ENCODE results near the gene UACA. TPM values are rescaled to one million over a fixed set of nuclear protein-coding genes. Genes with fewer than 3 reads are reported as not detected.
A peak's percentile ranks its signal among the peaks of the same experiment; 100 is the strongest.

The UACA gene
- total and polyA plus RNA-seq, 2 donors (not counting 3 experiments of a cell fraction or from before 2014, with no cell fraction given), result 167 to 292 TPM

GRCh38 chr15:70801109-70801508 lies 37.8 kb upstream of the UACA start:
- no TSS peak for BruUV-seq (replicated peaks)
- Histone ChIP-seq H3K36me3 (ENCODE audit: control insufficient read depth in 2 of 2, extremely low read depth in 1 of 2, insufficient read depth in 2 of 2, low read length in 2 of 2) (no peaks in the 10 kb centered on the region), H3K79me2 (ENCODE audit: control insufficient read depth, insufficient read depth, low read length) (no peaks in the 10 kb centered on the region), H3K9me3 (replicated peaks; ENCODE audit: control insufficient read depth, insufficient read depth, low read length) (no peaks in the 10 kb centered on the region), H3K9me1 (replicated peaks; ENCODE audit: control insufficient read depth, extremely low read depth, insufficient read depth, low read length) (no peaks in the 10 kb centered on the region), H3K27ac (ENCODE audit: insufficient read depth, low read depth, low read length) (no peak overlapping the region), H3K27me3 (ENCODE audit: control insufficient read depth in 2 of 2, insufficient read depth in 2 of 2, low read length in 2 of 2) (no peaks in the 10 kb centered on the region), H4K20me1 (replicated peaks; ENCODE audit: control insufficient read depth, extremely low read depth, insufficient read depth, low read length) (no peaks in the 10 kb centered on the region), H2AFZ (ENCODE audit: low read depth, low read length) (no peak overlapping the region), H3K9ac (replicated peaks; ENCODE audit: extremely low read depth, insufficient read depth, low read length) (no peak overlapping the region), H3K4me3 (replicated peaks in 1 of 3; ENCODE audit: insufficient read depth in 1 of 3, low read depth in 1 of 3, low read length in 3 of 3) (no peak overlapping the region), H3K4me1 (ENCODE audit: control insufficient read depth, extremely low read depth, insufficient read depth, low read length) (peaks cover 22% of the 10 kb centered on the region), H3K4me2 (ENCODE audit: insufficient read depth, low read length) (no peak overlapping the region)
- intact Hi-C loops (cut with micrococcal nuclease) (no loop called here), dilution Hi-C loops (cut with MboI; ENCODE audit: extremely low pct_ligation_motif_present, low sequenced_read_pairs) (no loop called here)
- CTCF ChIA-PET, result interaction anchor here (1.6 to 6.4 kb wide), 3 partner anchors 10 to 79 kb away, joined by 4 to 51 read pairs (median 8); no protein-coding TSS in a partner anchor
- DNase-seq (ENCODE audit: low read depth, low spot score) (no peak), FAIRE-seq (peak; percentile 33)
- no peak for TF ChIP-seq MYC (IDR thresholded peaks at IDR 0.05; ENCODE audit: low read depth, low read length)
- TF ChIP-seq POLR2AphosphoS5 (IDR thresholded peaks at IDR 0.05; ENCODE audit: insufficient read depth, low read depth, low read length), result no peak
- no peak for TF ChIP-seq EZH2 (IDR thresholded peaks at IDR 0.05; ENCODE audit: borderline replicate concordance, low read depth, low read length, severe bottlenecking)
- no peak for TF ChIP-seq GATA2 (IDR thresholded peaks at IDR 0.05; ENCODE audit: insufficient read depth, insufficient read length, low read depth, low read length)
- TF ChIP-seq POLR2A (IDR thresholded peaks at IDR 0.05; ENCODE audit: low read depth, low read length), result no peak
- POLR2A ChIA-PET, result no interaction called here

GRCh38 chr15:70799667-70800450 lies 36.5 kb upstream of the UACA start:
- H4K20me1 ChIP-seq (replicated peaks; ENCODE audit: control insufficient read depth, extremely low read depth, insufficient read depth, low read length), result no peaks in the 10 kb centered on the region
- no peaks in the 10 kb centered on the region for H3K79me2 ChIP-seq (ENCODE audit: control insufficient read depth, insufficient read depth, low read length)
- no peaks in the 10 kb centered on the region for H3K9me3 ChIP-seq (replicated peaks; ENCODE audit: control insufficient read depth, insufficient read depth, low read length)
- no peak overlapping the region for H2AFZ ChIP-seq (ENCODE audit: low read depth, low read length)
- H3K27me3 ChIP-seq (ENCODE audit: control insufficient read depth in 2 of 2, insufficient read depth in 2 of 2, low read length in 2 of 2), result no peaks in the 10 kb centered on the region
- POLR2A ChIA-PET, result interaction anchor here (1.0 to 1.4 kb wide), 3 partner anchors 11 to 98 kb away, joined by 3 to 6 read pairs (median 4); no protein-coding TSS in a partner anchor
- H3K4me3 ChIP-seq (replicated peaks in 1 of 3; ENCODE audit: insufficient read depth in 1 of 3, low read depth in 1 of 3, low read length in 3 of 3), result no peak overlapping the region
- CTCF ChIA-PET, result interaction anchor here (0.7 to 6.4 kb wide), 15 partner anchors 8 to 120 kb away, joined by 3 to 51 read pairs (median 4); partner anchors contain the start of gene UACA
- H3K4me1 ChIP-seq (ENCODE audit: control insufficient read depth, extremely low read depth, insufficient read depth, low read length), result peaks cover 33% of the 10 kb centered on the region
- FAIRE-seq (peak; percentile 97), DNase-seq (ENCODE audit: low read depth, low spot score) (peak; percentile 94)
- intact Hi-C loops (cut with micrococcal nuclease) (loop anchor here (10.0 kb wide), 1 partner anchor 705 kb away; the partner anchor contains the start of gene TLE3), dilution Hi-C loops (cut with MboI; ENCODE audit: extremely low pct_ligation_motif_present, low sequenced_read_pairs) (no loop called here)
- no TSS peak for BruUV-seq (replicated peaks)
- peak overlapping the region; percentile 35 for H3K9ac ChIP-seq (replicated peaks; ENCODE audit: extremely low read depth, insufficient read depth, low read length)
- TF ChIP-seq GATA2 (IDR thresholded peaks at IDR 0.05; ENCODE audit: insufficient read depth, insufficient read length, low read depth, low read length) (peak; percentile 35), MAX (IDR thresholded peaks at IDR 0.05; ENCODE audit: insufficient read depth, insufficient read length) (no peak), POLR2AphosphoS5 (IDR thresholded peaks at IDR 0.05; ENCODE audit: insufficient read depth, low read depth, low read length) (peak; percentile 66)
- H3K27ac ChIP-seq (ENCODE audit: insufficient read depth, low read depth, low read length), result peak overlapping the region; percentile 66
- H3K4me2 ChIP-seq (ENCODE audit: insufficient read depth, low read length), result peak overlapping the region; percentile 6
- H3K9me1 ChIP-seq (replicated peaks; ENCODE audit: control insufficient read depth, extremely low read depth, insufficient read depth, low read length), result no peaks in the 10 kb centered on the region
- no peaks in the 10 kb centered on the region for H3K36me3 ChIP-seq (ENCODE audit: control insufficient read depth in 2 of 2, extremely low read depth in 1 of 2, insufficient read depth in 2 of 2, low read length in 2 of 2)
